ENCODE measurements around the gene ARFRP1.

The ARFRP1 gene

GRCh38 chr20:63686492-63687321 lies 21.1 kb downstream of the ARFRP1 start:
- no peak overlapping the region for H3K4me3 Mint-ChIP-seq
- peak overlapping the region; percentile 54 for H3K27ac Mint-ChIP-seq
- no peak for TF ChIP-seq CTCF (IDR thresholded peaks at IDR 0.05)
- no peaks in the 10 kb centered on the region for H3K27me3 Mint-ChIP-seq (ENCODE audit: low read depth, poor library complexity)
- H3K9me3 Mint-ChIP-seq, result no peaks in the 10 kb centered on the region
- H3K36me3 Mint-ChIP-seq (ENCODE audit: low read depth), result no peaks in the 10 kb centered on the region
- DNase-seq, result no peak
- peaks cover 8% of the 10 kb centered on the region for H3K4me1 Mint-ChIP-seq

GRCh38 chr20:63686094-63686491 lies 21.7 kb downstream of the ARFRP1 start:
- DNase-seq, result no peak
- Mint-ChIP-seq H3K36me3 (ENCODE audit: low read depth) (no peaks in the 10 kb centered on the region), H3K27ac (no peak overlapping the region), H3K4me1 (peaks cover 5% of the 10 kb centered on the region), H3K9me3 (no peaks in the 10 kb centered on the region), H3K4me3 (no peak overlapping the region), H3K27me3 (ENCODE audit: low read depth, poor library complexity) (no peaks in the 10 kb centered on the region)
- no peak for TF ChIP-seq CTCF (IDR thresholded peaks at IDR 0.05)

- H3K36me3 Mint-ChIP-seq (ENCODE audit: low read depth), result no peaks in the 10 kb centered on the region
- H3K4me1 Mint-ChIP-seq, result peaks cover 5% of the 10 kb centered on the region
- no peaks in the 10 kb centered on the region for H3K27me3 Mint-ChIP-seq (ENCODE audit: low read depth, poor library complexity)
- DNase-seq, result no peak
- H3K4me3 Mint-ChIP-seq, result no peak overlapping the region
- no peak for TF ChIP-seq CTCF (IDR thresholded peaks at IDR 0.05)
- no peak overlapping the region for H3K27ac Mint-ChIP-seq
- no peaks in the 10 kb centered on the region for H3K9me3 Mint-ChIP-seq
Observed at GRCh38 chr20:63685269-63686026, 22.3 kb downstream of the ARFRP1 start.

- Mint-ChIP-seq H3K27ac (no peak overlapping the region), H3K36me3 (ENCODE audit: low read depth) (peaks cover 8% of the 10 kb centered on the region), H3K9me3 (no peaks in the 10 kb centered on the region), H3K27me3 (ENCODE audit: low read depth, poor library complexity) (peaks cover 2% of the 10 kb centered on the region), H3K4me1 (peaks cover 8% of the 10 kb centered on the region), H3K4me3 (no peak overlapping the region)
- DNase-seq, result no peak
- TF ChIP-seq CTCF (IDR thresholded peaks at IDR 0.05), result no peak
Observed at GRCh38 chr20:63682384-63683139, 25.2 kb downstream of the ARFRP1 start.

GRCh38 chr20:63681609-63682142 lies 26.1 kb downstream of the ARFRP1 start:
- Mint-ChIP-seq H3K27me3 (ENCODE audit: low read depth, poor library complexity) (peaks cover 2% of the 10 kb centered on the region), H3K36me3 (ENCODE audit: low read depth) (peaks cover 12% of the 10 kb centered on the region), H3K4me1 (peaks cover 5% of the 10 kb centered on the region), H3K27ac (no peak overlapping the region), H3K9me3 (no peaks in the 10 kb centered on the region), H3K4me3 (no peak overlapping the region)
- no peak for DNase-seq
- no peak for TF ChIP-seq CTCF (IDR thresholded peaks at IDR 0.05)

Data from nephron progenitor cell (in vitro differentiated cells).